HFFc6 (cell line): ENCODE data around the gene FFAR1. TPM values are rescaled to one million over a fixed set of nuclear protein-coding genes. Genes with fewer than 3 reads are reported as not detected.

Experiments used
- DNase-seq: peaks from one replicate; pipeline ENCODE4 v3.0.0-alpha.2; 2018
- H3K27ac Mint-ChIP-seq: 2 replicates; pipeline ENCODE4 v1.8.0; 2020; ENCODE audit warnings: mild to moderate bottlenecking, mixed read lengths
- H3K27me3 Mint-ChIP-seq: 2 replicates; pipeline ENCODE4 v1.8.0; 2021; ENCODE audit warnings: mild to moderate bottlenecking, moderate library complexity, mixed read lengths; ENCODE audit not compliant: insufficient read depth
- H3K36me3 Mint-ChIP-seq: 2 replicates; pipeline ENCODE4 v1.8.0; 2021; ENCODE audit warnings: low read depth, mixed read lengths
- H3K4me1 Mint-ChIP-seq: 2 replicates; pipeline ENCODE4 v1.8.0; 2020; ENCODE audit warnings: low read depth, mixed read lengths
- H3K4me3 Mint-ChIP-seq: 2 replicates; pipeline ENCODE4 v1.8.0; 2020; ENCODE audit warnings: mild to moderate bottlenecking, moderate library complexity, mixed read lengths
- H3K9me3 Mint-ChIP-seq: 2 replicates; pipeline ENCODE4 v1.8.0; 2020; ENCODE audit warnings: mild to moderate bottlenecking, mixed read lengths
- CTCF ChIP-seq: fragments of 200-600 bp; sonication (generic); IDR thresholded peaks from 2 replicates; pipeline ENCODE4 v1.5.0; 2021; ENCODE audit warnings: antibody characterized with exemption, mild to moderate bottlenecking
- total RNA-seq, 6 experiments: library from RNA; stranded (reverse); fragmentation: NEBNext Ultra II Directional; extraction: Animal tissue kit (Norgen Biotek cat#: 25700); gene quantifications; 2 replicates in 1 of 6; 3 replicates in 5 of 6; pipeline ENCODE4 v1.2.3, GENCODE V29; 2021

The FFAR1 gene
- total RNA-seq, 6 experiments from 2014 or later, result not detected

- Mint-ChIP-seq H3K9me3 (no peaks in the 10 kb centered on the region), H3K27ac (no peak overlapping the region), H3K4me1 (no peaks in the 10 kb centered on the region), H3K36me3 (no peaks in the 10 kb centered on the region), H3K27me3 (peaks cover 51% of the 10 kb centered on the region), H3K4me3 (no peak overlapping the region)
- DNase-seq, result no peak
- TF ChIP-seq CTCF, result no peak
Observed at GRCh38 chr19:35344511-35345031, 3.1 kb upstream of the FFAR1 start.

- H3K27ac Mint-ChIP-seq, result no peak overlapping the region
- H3K4me3 Mint-ChIP-seq, result no peak overlapping the region
- TF ChIP-seq CTCF, result no peak
- H3K4me1 Mint-ChIP-seq, result no peaks in the 10 kb centered on the region
- peaks cover 44% of the 10 kb centered on the region for H3K27me3 Mint-ChIP-seq
- no peaks in the 10 kb centered on the region for H3K36me3 Mint-ChIP-seq
- DNase-seq, result no peak
- H3K9me3 Mint-ChIP-seq, result no peaks in the 10 kb centered on the region
Observed at GRCh38 chr19:35345671-35346111, 2.0 kb upstream of the FFAR1 start.

DNA sequence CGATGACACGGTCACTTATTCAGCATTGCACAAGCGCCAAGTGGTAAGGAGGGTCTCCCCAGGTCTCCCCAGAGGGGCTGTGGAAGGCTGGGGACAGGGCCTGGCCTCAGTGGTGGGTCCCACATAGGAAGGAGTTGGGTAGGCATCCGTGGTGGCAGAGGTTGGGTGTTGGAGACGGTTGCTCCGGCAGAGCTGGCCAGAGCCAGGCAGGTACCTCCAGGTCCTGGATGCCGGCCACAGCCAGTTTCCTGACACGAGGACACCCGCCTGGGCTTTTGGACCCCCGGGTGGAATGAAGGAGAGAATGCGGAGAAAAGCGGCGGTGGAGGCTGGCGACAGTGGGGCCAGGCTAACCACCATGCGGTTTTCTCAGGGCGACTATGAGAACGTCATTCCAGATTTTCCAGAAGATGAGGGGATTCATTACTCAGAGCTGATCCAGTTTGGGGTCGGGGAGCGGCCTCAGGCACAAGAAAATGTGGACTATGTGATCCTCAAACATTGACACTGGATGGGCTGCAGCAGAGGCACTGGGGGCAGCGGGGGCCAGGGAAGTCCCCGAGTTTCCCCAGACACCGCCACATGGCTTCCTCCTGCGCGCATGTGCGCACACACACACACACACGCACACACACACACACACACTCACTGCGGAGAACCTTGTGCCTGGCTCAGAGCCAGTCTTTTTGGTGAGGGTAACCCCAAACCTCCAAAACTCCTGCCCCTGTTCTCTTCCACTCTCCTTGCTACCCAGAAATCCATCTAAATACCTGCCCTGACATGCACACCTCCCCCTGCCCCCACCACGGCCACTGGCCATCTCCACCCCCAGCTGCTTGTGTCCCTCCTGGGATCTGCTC is 1.3 kb upstream of the FFAR1 start:
- peaks cover 39% of the 10 kb centered on the region for H3K27me3 Mint-ChIP-seq
- no peaks in the 10 kb centered on the region for H3K9me3 Mint-ChIP-seq
- H3K36me3 Mint-ChIP-seq, result no peaks in the 10 kb centered on the region
- no peak overlapping the region for H3K27ac Mint-ChIP-seq
- H3K4me1 Mint-ChIP-seq, result no peaks in the 10 kb centered on the region
- TF ChIP-seq CTCF, result no peak
- DNase-seq, result no peak
- no peak overlapping the region for H3K4me3 Mint-ChIP-seq

DNA sequence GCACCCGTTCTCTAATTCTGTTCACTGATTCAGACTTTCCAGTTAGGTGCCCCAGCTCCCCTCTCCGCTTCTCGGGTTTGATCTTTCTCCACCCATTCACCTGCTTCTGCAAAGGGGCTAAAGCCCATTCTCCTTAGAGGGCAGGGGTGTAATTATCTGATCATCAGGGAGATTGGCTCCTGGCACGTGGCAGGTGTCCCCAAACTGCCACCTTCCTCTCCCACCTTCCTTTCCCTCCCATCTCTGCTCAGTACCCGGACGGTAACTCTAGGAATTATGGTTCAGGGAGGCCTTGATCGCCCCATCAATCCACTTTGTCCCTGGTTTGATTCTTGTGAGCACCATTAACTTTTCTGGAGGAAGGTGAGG is 212 bp downstream of the FFAR1 start:
- Mint-ChIP-seq H3K36me3 (no peaks in the 10 kb centered on the region), H3K4me1 (no peaks in the 10 kb centered on the region), H3K27ac (no peak overlapping the region), H3K9me3 (no peaks in the 10 kb centered on the region), H3K27me3 (peaks cover 39% of the 10 kb centered on the region), H3K4me3 (no peak overlapping the region)
- no peak for DNase-seq
- no peak for TF ChIP-seq CTCF

GRCh38 chr19:35348911-35349611 is 1.4 kb downstream of the FFAR1 start:
- Mint-ChIP-seq H3K27me3 (peaks cover 32% of the 10 kb centered on the region), H3K9me3 (no peaks in the 10 kb centered on the region), H3K4me3 (no peak overlapping the region), H3K36me3 (no peaks in the 10 kb centered on the region), H3K27ac (no peak overlapping the region), H3K4me1 (no peaks in the 10 kb centered on the region)
- no peak for TF ChIP-seq CTCF
- DNase-seq, result no peak
